ENCODE results near the gene DYNC2H1.

Gene DYNC2H1

GRCh38 chr11:103222806-103223205, 113.6 kb downstream of the DYNC2H1 start:
- TF ChIP-seq MAX (IDR thresholded peaks at IDR 0.05; ENCODE audit: low read depth, low read length) (no peak), POLR2A (IDR thresholded peaks at IDR 0.05; ENCODE audit: extremely low read depth, insufficient read length) (no peak), MYC (IDR thresholded peaks at IDR 0.05; ENCODE audit: low read depth, low read length) (no peak)
- TF ChIP-seq, protein P1, sequence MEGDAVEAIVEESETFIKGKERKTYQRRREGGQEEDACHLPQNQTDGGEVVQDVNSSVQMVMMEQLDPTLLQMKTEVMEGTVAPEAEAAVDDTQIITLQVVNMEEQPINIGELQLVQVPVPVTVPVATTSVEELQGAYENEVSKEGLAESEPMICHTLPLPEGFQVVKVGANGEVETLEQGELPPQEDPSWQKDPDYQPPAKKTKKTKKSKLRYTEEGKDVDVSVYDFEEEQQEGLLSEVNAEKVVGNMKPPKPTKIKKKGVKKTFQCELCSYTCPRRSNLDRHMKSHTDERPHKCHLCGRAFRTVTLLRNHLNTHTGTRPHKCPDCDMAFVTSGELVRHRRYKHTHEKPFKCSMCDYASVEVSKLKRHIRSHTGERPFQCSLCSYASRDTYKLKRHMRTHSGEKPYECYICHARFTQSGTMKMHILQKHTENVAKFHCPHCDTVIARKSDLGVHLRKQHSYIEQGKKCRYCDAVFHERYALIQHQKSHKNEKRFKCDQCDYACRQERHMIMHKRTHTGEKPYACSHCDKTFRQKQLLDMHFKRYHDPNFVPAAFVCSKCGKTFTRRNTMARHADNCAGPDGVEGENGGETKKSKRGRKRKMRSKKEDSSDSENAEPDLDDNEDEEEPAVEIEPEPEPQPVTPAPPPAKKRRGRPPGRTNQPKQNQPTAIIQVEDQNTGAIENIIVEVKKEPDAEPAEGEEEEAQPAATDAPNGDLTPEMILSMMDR (IDR thresholded peaks at IDR 0.05; ENCODE audit: low read depth, low read length): no peak
- H3K4me3 ChIP-seq (ENCODE audit: low read depth, low read length): no peak overlapping the region
- DNase-seq (ENCODE audit: low read depth): no peak

GRCh38 chr11:103228807-103229206, 119.6 kb downstream of the DYNC2H1 start:
- DNase-seq (ENCODE audit: low read depth): peak; percentile 19
- H3K4me3 ChIP-seq (ENCODE audit: low read depth, low read length): no peak overlapping the region
- TF ChIP-seq, protein P1 (IDR thresholded peaks at IDR 0.05; ENCODE audit: low read depth, low read length): no peak
- no peak for TF ChIP-seq MYC (IDR thresholded peaks at IDR 0.05; ENCODE audit: low read depth, low read length)
- TF ChIP-seq MAX (IDR thresholded peaks at IDR 0.05; ENCODE audit: low read depth, low read length): no peak
- no peak for TF ChIP-seq POLR2A (IDR thresholded peaks at IDR 0.05; ENCODE audit: extremely low read depth, insufficient read length)

DNA sequence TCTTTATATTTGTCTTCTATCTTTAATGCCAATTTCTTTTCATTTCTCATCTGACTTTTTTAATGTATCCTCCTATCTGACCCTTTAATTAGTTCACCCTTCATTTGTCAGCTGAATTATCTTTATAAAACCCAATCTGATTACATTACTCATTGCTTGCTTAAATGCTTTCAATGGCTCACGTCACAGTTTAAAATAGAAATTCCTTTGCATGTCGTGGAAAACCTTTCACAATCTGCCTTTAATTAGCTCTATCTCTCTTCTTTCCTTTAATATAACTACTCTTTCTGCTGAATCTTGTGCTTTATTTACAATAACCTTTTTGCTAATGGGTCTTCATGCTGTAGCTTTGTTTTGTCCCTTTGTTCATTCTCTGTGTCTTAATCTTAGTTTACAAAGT, 125.7 kb downstream of the DYNC2H1 start:
- DNase-seq (ENCODE audit: low read depth): no peak
- TF ChIP-seq, protein P1 (IDR thresholded peaks at IDR 0.05; ENCODE audit: low read depth, low read length): no peak
- TF ChIP-seq MAX (IDR thresholded peaks at IDR 0.05; ENCODE audit: low read depth, low read length): no peak
- TF ChIP-seq MYC (IDR thresholded peaks at IDR 0.05; ENCODE audit: low read depth, low read length): no peak
- no peak for TF ChIP-seq POLR2A (IDR thresholded peaks at IDR 0.05; ENCODE audit: extremely low read depth, insufficient read length)
- no peak overlapping the region for H3K4me3 ChIP-seq (ENCODE audit: low read depth, low read length)

- TF ChIP-seq MYC (IDR thresholded peaks at IDR 0.05; ENCODE audit: low read depth, low read length) (no peak), POLR2A (IDR thresholded peaks at IDR 0.05; ENCODE audit: extremely low read depth, insufficient read length) (no peak), MAX (IDR thresholded peaks at IDR 0.05; ENCODE audit: low read depth, low read length) (no peak)
- TF ChIP-seq, protein P1 (IDR thresholded peaks at IDR 0.05; ENCODE audit: low read depth, low read length): no peak
- DNase-seq (ENCODE audit: low read depth): no peak
- H3K4me3 ChIP-seq (ENCODE audit: low read depth, low read length): no peak overlapping the region
Observed at GRCh38 chr11:103241574-103241973, 132.3 kb downstream of the DYNC2H1 start.

- no peak overlapping the region for H3K4me3 ChIP-seq (ENCODE audit: low read depth, low read length)
- TF ChIP-seq, protein P1 (IDR thresholded peaks at IDR 0.05; ENCODE audit: low read depth, low read length): no peak
- TF ChIP-seq POLR2A (IDR thresholded peaks at IDR 0.05; ENCODE audit: extremely low read depth, insufficient read length) (no peak), MYC (IDR thresholded peaks at IDR 0.05; ENCODE audit: low read depth, low read length) (no peak), MAX (IDR thresholded peaks at IDR 0.05; ENCODE audit: low read depth, low read length) (no peak)
- DNase-seq (ENCODE audit: low read depth): no peak
Observed at GRCh38 chr11:103254123-103254522, 144.9 kb downstream of the DYNC2H1 start.

DNA sequence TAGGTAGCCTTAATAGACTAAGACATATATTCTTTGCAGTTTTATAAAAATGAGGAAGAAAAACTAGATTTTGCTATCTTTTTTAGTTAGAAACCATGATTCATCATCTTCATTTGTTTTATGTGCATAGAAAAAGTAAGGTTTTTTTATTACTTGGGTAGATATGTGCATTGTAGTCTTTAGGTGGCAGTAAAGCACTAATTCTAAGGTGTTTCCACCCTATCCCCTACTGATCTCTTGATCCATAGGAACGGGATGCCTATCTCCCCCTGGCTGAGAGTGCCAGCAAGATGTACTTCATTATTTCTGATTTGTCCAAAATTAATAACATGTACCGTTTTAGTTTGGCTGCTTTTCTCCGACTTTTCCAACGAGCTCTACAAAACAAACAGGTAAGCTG, 148.1 kb downstream of the DYNC2H1 start:
- TF ChIP-seq, protein P1 (IDR thresholded peaks at IDR 0.05; ENCODE audit: low read depth, low read length): no peak
- TF ChIP-seq POLR2A (IDR thresholded peaks at IDR 0.05; ENCODE audit: extremely low read depth, insufficient read length) (no peak), MYC (IDR thresholded peaks at IDR 0.05; ENCODE audit: low read depth, low read length) (no peak), MAX (IDR thresholded peaks at IDR 0.05; ENCODE audit: low read depth, low read length) (no peak)
- DNase-seq (ENCODE audit: low read depth): peak; percentile 31
- H3K4me3 ChIP-seq (ENCODE audit: low read depth, low read length): no peak overlapping the region
